GM12864 (cell line): ENCODE data around the gene DDX18.

Experiments
- DNase-seq: peaks from one replicate; pipeline ENCODE4 v3.0.0-alpha.2; 2011; ENCODE audit warnings: low read depth
- H3K4me3 ChIP-seq: 2 replicates; pipeline ENCODE4 v1.5.1; 2011; ENCODE audit warnings: mild to moderate bottlenecking, low read depth, low read length, control low read depth
- CTCF ChIP-seq: IDR thresholded peaks from 2 replicates; pipeline ENCODE4 v1.5.1; 2011; ENCODE audit warnings: low read depth, mild to moderate bottlenecking, moderate library complexity, low read length, control low read depth, inconsistent platforms; ENCODE audit errors: missing control alignments

The DDX18 gene

GRCh38 chr2:117814417-117815264, at the start of gene DDX18:
DDX18 (plus strand) TSS chr2:117814691; CDS start chr2:117814778, 87 bp downstream.
- peak within 1 kb of the TSS; percentile 99 for H3K4me3 ChIP-seq
- peak; percentile 94 for DNase-seq
- TF ChIP-seq CTCF, result peak; percentile 98

- DNase-seq, result no peak
- H3K4me3 ChIP-seq, result no peak overlapping the region
- no peak for TF ChIP-seq CTCF
Observed at GRCh38 chr2:117770730-117771129, 43.8 kb upstream of the DDX18 start.

GRCh38 chr2:117771969-117772630, 42.4 kb upstream of the DDX18 start:
- TF ChIP-seq CTCF, result peak; percentile 21
- no peak overlapping the region for H3K4me3 ChIP-seq
- DNase-seq, result no peak

GRCh38 chr2:117774716-117775115, 39.8 kb upstream of the DDX18 start:
- DNase-seq, result no peak
- no peak overlapping the region for H3K4me3 ChIP-seq
- TF ChIP-seq CTCF, result no peak

- no peak for DNase-seq
- no peak overlapping the region for H3K4me3 ChIP-seq
- no peak for TF ChIP-seq CTCF
Observed at GRCh38 chr2:117775703-117776219, 38.7 kb upstream of the DDX18 start.

GRCh38 chr2:117776888-117777287, 37.6 kb upstream of the DDX18 start:
- H3K4me3 ChIP-seq, result no peak overlapping the region
- DNase-seq, result no peak
- no peak for TF ChIP-seq CTCF

- peak; percentile 69 for TF ChIP-seq CTCF
- peak; percentile 5 for DNase-seq
- H3K4me3 ChIP-seq, result no peak overlapping the region
Observed at GRCh38 chr2:117785740-117786139, 28.8 kb upstream of the DDX18 start.
